ENCODE results near the gene PRPS2. TPM values are rescaled to one million over a fixed set of nuclear protein-coding genes. Genes with fewer than 3 reads are reported as not detected.

Gene PRPS2
- polyA plus RNA-seq, 1 donor (not counting 4 experiments of a cell fraction or from before 2014, with no cell fraction given), result 28.4 TPM

- no peak for FAIRE-seq
These were observed 76.5 kb downstream of the PRPS2 start for GRCh38 chrX:12867685-12868084.

DNA sequence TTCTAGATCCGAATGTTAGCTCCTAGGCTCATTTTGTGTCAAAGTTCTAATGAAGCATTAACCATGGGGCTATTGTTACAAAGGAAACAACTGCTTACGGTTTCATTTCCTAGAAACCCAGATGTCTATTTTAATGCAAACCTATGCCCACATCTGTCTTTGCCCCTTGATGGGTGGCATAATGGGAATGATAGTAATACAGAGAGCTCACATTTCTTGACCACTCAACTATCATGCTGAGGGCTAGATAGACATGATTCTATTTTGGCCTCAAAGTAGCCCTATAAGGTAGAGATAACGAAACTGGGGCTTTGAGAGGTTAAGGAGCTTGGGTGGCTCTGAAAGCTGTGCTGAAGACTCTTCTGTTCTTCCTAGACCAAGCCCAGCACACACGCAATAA, 77.5 kb downstream of the PRPS2 start:
- H3K4me3 ChIP-seq (ENCODE audit: control insufficient read depth in 2 of 3, extremely low read depth in 1 of 3, insufficient read depth in 2 of 3, low read depth in 1 of 3, low read length in 3 of 3), result no peak overlapping the region
- H3K27ac ChIP-seq (ENCODE audit: control insufficient read depth, insufficient read depth, low read length), result no peak overlapping the region
- H3K27me3 ChIP-seq (ENCODE audit: control insufficient read depth, extremely low read depth, insufficient read depth, low read length), result no peaks in the 10 kb centered on the region
- DNase-seq (ENCODE audit: low read depth, low spot score) (no peak), FAIRE-seq (no peak)
- no peaks in the 10 kb centered on the region for H3K4me1 ChIP-seq (ENCODE audit: control insufficient read depth, extremely low read depth, insufficient read depth, low read length)
- no peaks in the 10 kb centered on the region for H4K20me1 ChIP-seq (ENCODE audit: control insufficient read depth, extremely low read depth, insufficient read depth, low read length)
- H3K9me1 ChIP-seq (ENCODE audit: control insufficient read depth, extremely low read depth, insufficient read depth, low read length), result no peaks in the 10 kb centered on the region
- H3K4me2 ChIP-seq (ENCODE audit: control insufficient read depth, extremely low read depth, insufficient read depth, low read depth, low read length), result no peak overlapping the region
- H3K9ac ChIP-seq (ENCODE audit: control insufficient read depth, extremely low read depth, insufficient read depth, low read length), result no peak overlapping the region
- H2AFZ ChIP-seq (ENCODE audit: control insufficient read depth, low read length), result no peak overlapping the region
- dilution Hi-C loops (cut with MboI; ENCODE audit: extremely low pct_ligation_motif_present, low sequenced_read_pairs), result no loop called here
- H3K79me2 ChIP-seq (ENCODE audit: control insufficient read depth, insufficient read depth, low read length), result no peaks in the 10 kb centered on the region
- TF ChIP-seq EZH2 (IDR thresholded peaks at IDR 0.05; ENCODE audit: low read length), result no peak
- no peak for TF ChIP-seq CTCF (optimal IDR thresholded peaks at IDR 0.05 in 1 of 3, IDR thresholded peaks at IDR 0.05 in 1 of 3, conservative IDR thresholded peaks at IDR 0.05 in 1 of 3; ENCODE audit: extremely low read depth in 1 of 3, insufficient read depth in 2 of 3, low read length in 3 of 3)
- no peaks in the 10 kb centered on the region for H3K9me3 ChIP-seq (ENCODE audit: control insufficient read depth, low read depth, low read length)
- no peaks in the 10 kb centered on the region for H3K36me3 ChIP-seq (ENCODE audit: control insufficient read depth in 2 of 2, extremely low read depth in 1 of 2, insufficient read depth in 2 of 2, low read length in 2 of 2)

More at GRCh38 chrX:12867685-12868084, 76.5 kb downstream of the PRPS2 start:
- no peak for DNase-seq (ENCODE audit: low read depth, low spot score)
- Histone ChIP-seq H3K4me1 (ENCODE audit: control insufficient read depth, extremely low read depth, insufficient read depth, low read length) (no peaks in the 10 kb centered on the region), H3K4me2 (ENCODE audit: control insufficient read depth, extremely low read depth, insufficient read depth, low read depth, low read length) (no peak overlapping the region), H2AFZ (ENCODE audit: control insufficient read depth, low read length) (no peak overlapping the region), H3K9me3 (ENCODE audit: control insufficient read depth, low read depth, low read length) (no peaks in the 10 kb centered on the region), H3K9me1 (ENCODE audit: control insufficient read depth, extremely low read depth, insufficient read depth, low read length) (no peaks in the 10 kb centered on the region), H3K4me3 (ENCODE audit: control insufficient read depth in 2 of 3, extremely low read depth in 1 of 3, insufficient read depth in 2 of 3, low read depth in 1 of 3, low read length in 3 of 3) (no peak overlapping the region), H3K79me2 (ENCODE audit: control insufficient read depth, insufficient read depth, low read length) (no peaks in the 10 kb centered on the region), H3K27ac (ENCODE audit: control insufficient read depth, insufficient read depth, low read length) (no peak overlapping the region), H3K9ac (ENCODE audit: control insufficient read depth, extremely low read depth, insufficient read depth, low read length) (no peak overlapping the region), H4K20me1 (ENCODE audit: control insufficient read depth, extremely low read depth, insufficient read depth, low read length) (no peaks in the 10 kb centered on the region), H3K27me3 (ENCODE audit: control insufficient read depth, extremely low read depth, insufficient read depth, low read length) (no peaks in the 10 kb centered on the region), H3K36me3 (ENCODE audit: control insufficient read depth in 2 of 2, extremely low read depth in 1 of 2, insufficient read depth in 2 of 2, low read length in 2 of 2) (no peaks in the 10 kb centered on the region)
- TF ChIP-seq EZH2 (IDR thresholded peaks at IDR 0.05; ENCODE audit: low read length), result no peak
- no peak for TF ChIP-seq CTCF (optimal IDR thresholded peaks at IDR 0.05 in 1 of 3, IDR thresholded peaks at IDR 0.05 in 1 of 3, conservative IDR thresholded peaks at IDR 0.05 in 1 of 3; ENCODE audit: extremely low read depth in 1 of 3, insufficient read depth in 2 of 3, low read length in 3 of 3)
- dilution Hi-C loops (cut with MboI; ENCODE audit: extremely low pct_ligation_motif_present, low sequenced_read_pairs), result no loop called here
